SIG-M5 treated with dmso at 0.1 percent for 504 hours (cell line): Measurements from ENCODE around the gene OR5K4.
A peak's percentile ranks its signal among the peaks of the same experiment; 100 is the strongest.

ENCODE experiments used
- DNase-seq: peaks from one replicate; lab custom pipeline; 2025; ENCODE audit not compliant: unreplicated experiment; lab: John Stamatoyannopoulos, UW

OR5K4 gene

GRCh38 chr3:98353554-98353953, at the start of gene OR5K4:
OR5K4 (plus strand) TSS chr3:98353854; CDS start chr3:98353854, 0 bp downstream.
- no peak for DNase-seq

- DNase-seq, result no peak
Measured at GRCh38 chr3:98322101-98322500, 31.6 kb upstream of the OR5K4 start.

- no peak for DNase-seq
Measured at GRCh38 chr3:98322686-98323085, 31.0 kb upstream of the OR5K4 start.

- no peak for DNase-seq
Measured at GRCh38 chr3:98323425-98323824, 30.2 kb upstream of the OR5K4 start.

- DNase-seq, result no peak
Measured at GRCh38 chr3:98325055-98325454, 28.6 kb upstream of the OR5K4 start.

GRCh38 chr3:98326105-98326893, 27.4 kb upstream of the OR5K4 start:
- no peak for DNase-seq

- no peak for DNase-seq
Measured at GRCh38 chr3:98326945-98327344, 26.7 kb upstream of the OR5K4 start.

GRCh38 chr3:98328933-98329332, 24.7 kb upstream of the OR5K4 start:
- no peak for DNase-seq

- DNase-seq, result peak; percentile 61
Measured at GRCh38 chr3:98329392-98330124, 24.1 kb upstream of the OR5K4 start.

- DNase-seq, result no peak
Measured at GRCh38 chr3:98331329-98331728, 22.3 kb upstream of the OR5K4 start.

- DNase-seq, result no peak
Measured at GRCh38 chr3:98333989-98334606, 19.6 kb upstream of the OR5K4 start.

GRCh38 chr3:98339031-98339430, 14.6 kb upstream of the OR5K4 start:
- no peak for DNase-seq

- no peak for DNase-seq
Measured at GRCh38 chr3:98341758-98342157, 11.9 kb upstream of the OR5K4 start.

- peak; percentile 51 for DNase-seq
Measured at GRCh38 chr3:98343647-98344507, 9.8 kb upstream of the OR5K4 start.

GRCh38 chr3:98350082-98350481, 3.6 kb upstream of the OR5K4 start:
- DNase-seq, result no peak

- DNase-seq, result no peak
Measured at GRCh38 chr3:98359250-98359649, 5.6 kb downstream of the OR5K4 start.

GRCh38 chr3:98359993-98360675, 6.5 kb downstream of the OR5K4 start:
- peak; percentile 46 for DNase-seq

- DNase-seq, result no peak
Measured at GRCh38 chr3:98360681-98361080, 7.0 kb downstream of the OR5K4 start.

GRCh38 chr3:98361289-98361688, 7.6 kb downstream of the OR5K4 start:
- DNase-seq, result no peak

- no peak for DNase-seq
Measured at GRCh38 chr3:98367464-98368246, 14.0 kb downstream of the OR5K4 start.
